Stimulated activated CD8-positive, alpha-beta memory T cell treated with anti-CD3 and anti-CD28 coated beads, Interleukin-7, amount 100 ng/mL, for 24 hours (primary cell): ENCODE measurements around the gene CAPN15.
"Not testable (repeated sequence)": the region's sequence is repeated elsewhere in the genome, so short reads cannot be mapped to it uniquely, and the experiment has no call there.

Source experiments
- DNase-seq: peaks from one replicate; pipeline ENCODE4 v3.0.0-alpha.2; 2020; ENCODE audit warnings: low read depth

The CAPN15 gene

DNA sequence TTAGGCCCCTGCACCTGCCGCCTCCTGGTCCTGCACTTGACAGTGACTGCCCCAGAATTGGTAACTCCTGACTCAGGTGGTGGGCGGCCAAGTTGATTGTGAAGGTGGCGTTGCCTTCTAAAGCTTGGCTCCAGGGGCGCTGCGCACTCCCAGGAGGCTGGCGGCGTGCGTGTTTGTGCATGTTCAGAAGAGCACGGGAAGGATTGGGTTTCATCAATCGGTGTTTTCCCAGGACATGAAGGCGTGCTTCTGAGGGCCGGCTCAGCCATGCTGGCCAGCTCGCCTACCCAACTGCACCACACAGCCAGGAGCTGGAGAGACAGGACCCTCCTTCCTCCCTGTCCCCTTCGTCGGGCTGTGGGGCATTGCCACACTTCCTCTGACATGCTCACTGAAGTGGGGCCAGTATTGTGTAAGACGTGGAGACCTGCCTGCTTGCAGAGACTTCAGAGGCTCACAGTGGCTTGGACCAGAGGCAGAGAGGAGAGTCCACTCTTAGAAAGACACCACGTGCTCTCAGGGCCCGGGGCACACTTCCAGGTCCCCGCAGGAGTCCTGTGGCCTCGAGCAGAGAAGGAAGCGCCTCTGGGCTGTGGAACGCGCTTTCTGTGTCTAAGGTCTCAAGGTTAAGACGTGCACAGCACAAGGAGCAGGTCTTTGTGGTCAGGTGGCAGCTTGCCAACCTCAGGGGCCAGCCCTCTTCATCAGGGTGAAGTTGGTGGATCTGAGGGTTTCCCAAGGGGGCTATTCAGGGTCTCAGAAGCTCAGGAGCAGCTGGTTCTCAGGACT, 65.2 kb downstream of the CAPN15 start:
- no peak for DNase-seq

DNA sequence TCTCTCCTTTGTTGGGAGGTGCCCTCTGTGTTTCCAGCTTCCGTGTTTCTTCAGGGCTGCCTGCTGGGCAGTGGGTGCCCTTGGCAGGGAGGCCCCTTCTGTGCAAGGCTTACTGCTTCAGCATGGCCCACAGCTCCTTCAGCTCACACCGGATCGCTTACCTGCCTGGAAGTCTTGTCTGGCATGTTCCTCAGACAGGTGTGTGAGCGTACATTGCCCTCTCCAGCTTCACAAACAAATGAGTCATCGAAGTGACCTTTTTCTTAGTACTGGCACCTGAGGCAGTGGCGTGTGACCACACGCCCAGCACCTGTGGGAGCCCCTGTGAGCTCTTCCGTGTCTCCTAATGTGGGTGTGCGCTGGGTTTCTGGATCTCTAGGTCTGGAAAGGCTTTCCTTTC, 65.9 kb downstream of the CAPN15 start:
- DNase-seq, result no peak

DNA sequence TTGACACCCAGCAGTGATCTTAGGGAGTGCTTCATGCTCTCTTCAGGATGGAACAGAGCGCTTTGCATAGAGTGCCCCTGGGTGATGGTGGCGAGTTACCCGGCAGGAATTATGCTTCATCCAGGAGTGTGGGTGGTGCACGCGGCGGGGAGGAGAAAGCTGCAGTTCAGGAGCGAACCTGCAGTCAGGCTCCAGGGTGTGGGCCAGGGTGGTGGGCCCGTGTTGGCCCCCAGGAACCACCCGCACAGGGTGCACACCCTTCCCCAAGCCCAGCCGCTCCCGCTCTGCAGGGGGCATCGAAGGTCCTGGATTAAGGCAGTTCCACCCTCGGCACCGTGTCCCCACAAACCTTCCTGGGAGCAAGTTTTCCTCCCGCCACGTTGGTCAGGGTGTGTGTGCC, 66.3 kb downstream of the CAPN15 start:
- no peak for DNase-seq

DNA sequence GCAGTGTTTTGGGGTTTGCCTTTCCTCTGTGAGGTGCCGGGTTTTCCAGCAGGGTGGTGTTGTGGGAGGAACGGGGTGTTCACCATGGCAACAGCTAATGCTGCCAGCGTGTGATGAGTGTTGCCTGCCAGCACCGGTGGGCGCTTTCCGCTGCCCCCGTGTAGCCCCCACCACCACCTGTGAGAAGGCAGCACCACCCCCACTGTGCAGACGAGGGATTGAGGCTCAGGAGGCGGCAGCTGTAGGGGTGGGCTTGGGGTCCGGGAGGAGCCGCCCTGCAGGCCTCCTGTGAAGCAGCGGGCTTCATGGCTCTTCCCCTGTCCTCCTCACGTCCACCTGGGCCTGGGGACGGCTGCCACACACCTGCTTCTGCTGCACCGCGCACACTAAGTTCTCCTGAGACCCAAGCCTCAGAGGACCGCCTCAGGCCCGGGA, 67.6 kb downstream of the CAPN15 start:
- no peak for DNase-seq

DNA sequence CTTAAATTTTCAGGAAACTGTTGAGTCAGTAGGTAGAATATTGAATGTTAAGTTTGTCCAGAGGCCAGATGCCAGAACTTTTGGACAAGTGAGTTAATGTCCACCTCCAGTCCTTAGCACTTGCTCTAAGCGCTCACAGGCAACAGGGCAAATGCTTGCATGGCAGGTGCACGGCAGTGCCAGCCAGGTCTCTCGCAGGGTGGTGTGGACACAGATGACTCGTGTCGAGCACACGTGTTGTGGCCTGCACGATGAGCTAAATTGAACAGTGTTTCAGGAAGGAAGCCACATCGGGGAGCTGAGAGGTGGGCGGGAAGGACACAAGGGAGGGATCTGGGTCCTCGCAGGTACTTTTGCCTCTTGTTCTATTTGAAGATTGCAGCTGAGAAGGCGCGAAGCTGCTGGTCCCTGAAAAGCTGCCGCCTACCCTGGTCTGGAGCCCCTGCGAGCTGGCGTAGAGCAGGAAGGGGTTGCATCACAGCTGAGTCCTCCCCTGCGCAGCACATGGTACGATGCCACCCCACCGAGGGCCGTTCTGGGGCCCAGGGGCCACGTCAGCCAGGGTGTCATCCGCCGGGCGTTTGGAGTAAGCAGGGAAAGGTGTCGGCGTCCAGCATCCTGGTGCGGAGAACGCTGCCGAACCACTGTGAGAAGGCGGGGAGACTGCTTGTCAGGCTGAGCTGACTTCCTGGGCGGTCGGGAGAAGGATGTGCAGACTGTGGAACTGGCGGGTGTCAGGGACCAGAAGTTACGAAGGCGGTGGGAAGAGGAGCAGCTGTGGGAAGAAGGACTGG, 68.6 kb downstream of the CAPN15 start:
- DNase-seq, result no peak

DNA sequence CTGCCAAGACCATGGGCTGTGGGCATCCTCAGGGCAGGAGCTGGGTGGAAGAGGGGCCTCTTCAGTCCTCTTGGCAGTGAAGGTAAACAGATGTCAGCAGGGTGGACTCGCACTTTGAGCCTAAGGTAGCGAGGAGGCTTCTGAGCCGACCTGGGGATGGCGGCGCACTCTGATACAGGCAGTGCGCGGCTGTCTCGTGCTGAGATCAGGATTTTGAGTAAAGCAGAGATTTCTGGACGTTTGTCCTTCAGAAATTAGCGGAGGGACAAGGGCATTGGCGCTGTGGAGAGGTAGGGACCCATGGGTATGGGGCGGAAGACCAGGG, 69.2 kb downstream of the CAPN15 start:
- no peak for DNase-seq

DNA sequence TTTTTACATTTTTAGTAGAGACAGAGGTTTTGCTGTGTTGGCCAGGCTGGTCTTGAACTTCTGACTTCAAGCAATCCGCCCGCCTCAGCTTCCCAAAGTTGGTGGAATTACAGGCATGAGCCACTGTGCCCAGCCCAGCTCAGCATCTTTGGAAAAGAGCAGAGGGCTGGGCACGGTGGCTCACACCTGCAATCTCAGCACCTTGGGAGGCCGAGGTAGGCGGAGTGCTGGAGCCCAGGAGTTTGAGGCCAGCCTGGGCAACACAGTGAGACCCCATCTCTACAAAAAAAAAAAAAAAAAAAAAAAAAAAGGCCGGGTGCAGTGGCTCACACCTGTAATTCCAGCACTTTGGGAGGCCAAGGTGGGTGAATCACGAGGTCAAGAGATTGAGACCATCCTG, 70.1 kb downstream of the CAPN15 start:
- not testable (repeated sequence) for DNase-seq

DNA sequence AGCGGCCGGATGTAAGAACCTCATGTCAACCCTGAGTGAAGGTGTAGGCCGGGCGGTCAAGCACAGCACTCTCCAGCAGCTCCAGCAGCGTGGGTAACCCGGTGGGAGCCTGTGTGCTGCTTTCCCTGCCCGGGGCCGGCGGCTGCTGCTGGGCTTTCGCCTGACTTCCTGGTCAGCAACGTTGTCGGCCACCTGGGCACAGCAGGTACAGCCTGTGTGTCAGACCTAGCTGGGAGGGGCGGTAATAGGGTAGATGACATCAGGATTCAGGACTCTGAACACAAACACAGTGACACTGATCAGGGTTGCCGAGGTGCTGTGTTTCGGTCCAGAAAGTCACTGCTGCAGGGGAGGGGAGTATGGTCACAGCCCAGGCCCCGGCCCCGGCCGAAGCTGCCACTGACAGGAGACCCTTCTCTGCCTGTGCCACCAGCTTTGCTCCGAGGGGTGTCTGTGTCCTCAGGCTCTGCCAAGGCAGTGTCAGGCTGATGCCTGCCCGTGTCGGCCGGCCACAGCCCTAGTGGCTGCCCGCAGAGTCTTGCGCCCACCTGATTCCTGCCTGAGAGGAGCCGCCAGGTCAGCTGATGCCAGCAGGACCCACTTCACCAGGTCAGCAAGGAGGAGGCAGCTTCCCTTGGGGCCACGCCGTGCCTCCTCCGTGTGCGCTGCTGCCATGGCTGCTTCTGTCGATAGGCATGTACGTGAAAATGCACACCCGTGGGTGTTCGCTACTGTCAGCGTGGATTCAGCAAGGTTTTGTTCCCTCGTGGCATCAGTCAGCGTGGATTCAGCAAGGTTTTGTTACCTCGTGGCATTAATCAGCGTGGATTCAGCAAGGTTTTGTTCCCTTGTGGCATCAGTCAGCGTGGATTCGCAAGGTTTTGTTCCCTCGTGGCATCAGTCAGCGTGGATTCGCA, 71.6 kb downstream of the CAPN15 start:
- no peak for DNase-seq

DNA sequence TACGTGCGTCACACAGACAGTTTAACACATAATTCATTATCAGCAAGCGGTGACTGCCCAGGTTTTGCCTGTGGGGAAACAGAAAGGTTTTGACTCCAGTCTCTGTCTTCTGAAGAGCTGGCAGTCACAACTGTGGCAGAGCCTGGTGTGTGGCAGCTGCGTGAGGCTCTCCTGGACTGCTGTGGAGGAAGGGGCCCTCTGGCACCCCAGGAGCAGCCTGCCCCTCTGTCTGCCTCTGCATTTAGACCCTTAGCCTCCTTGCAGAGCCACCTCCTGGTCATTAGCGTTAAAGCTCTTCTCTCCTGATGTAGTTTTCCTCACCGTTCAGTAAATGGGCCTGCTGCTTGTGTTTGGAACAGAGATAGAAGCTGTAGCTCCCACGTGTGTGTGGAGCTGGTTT, 73.3 kb downstream of the CAPN15 start:
- DNase-seq, result no peak

DNA sequence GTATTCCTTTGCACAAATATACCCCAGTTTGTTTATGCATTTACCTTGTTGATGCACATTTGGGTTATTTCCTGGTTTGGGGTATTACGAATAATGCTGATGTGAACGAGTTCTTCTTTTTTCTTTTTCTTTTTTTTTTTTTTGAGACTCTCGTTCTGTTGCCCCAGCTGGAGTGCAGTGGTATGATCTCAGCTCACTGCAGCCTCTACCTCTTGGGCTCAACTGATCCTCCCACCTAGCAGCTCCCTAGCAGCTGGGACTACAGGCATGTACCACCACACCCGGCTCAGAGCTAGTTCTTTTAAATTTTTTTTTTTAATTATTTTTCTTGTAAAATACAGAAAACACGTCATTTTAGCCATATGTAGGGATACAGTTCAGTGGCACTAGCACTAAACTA, 76.4 kb downstream of the CAPN15 start:
- DNase-seq, result no peak
